WTC11 (cell line): ENCODE results near the gene RUNX2. TPM values are rescaled to one million over a fixed set of nuclear protein-coding genes. Genes with fewer than 3 reads are reported as not detected.

ENCODE experiments used
- ATAC-seq: fragments of 200-7000 bp; cut with Tn5 transposase; 2 replicates; pipeline ENCODE4 v1.10.0; 2021; ENCODE audit warnings: mild to moderate bottlenecking, moderate library complexity
- CTCF ChIA-PET: fragments of 300-600 bp; sonication (Branson Sonifier 250); formaldehyde crosslinking; loops from one replicate; lab custom pipeline; 2021; ENCODE audit warnings: antibody characterized with exemption; lab: Charles Lee
- POLR2A ChIA-PET: fragments of 350-600 bp; sonication (Branson Sonifier 250); formaldehyde crosslinking; loops from one replicate; lab custom pipeline; 2021; ENCODE audit warnings: antibody characterized with exemption; lab: Charles Lee
- DNase-seq: peaks from one replicate; pipeline ENCODE4 v3.0.0; 2021; ENCODE audit warnings: low spot score
- H3K27ac Mint-ChIP-seq: 2 replicates; pipeline ENCODE4 v1.8.0; 2021; ENCODE audit warnings: mixed read lengths
- H3K27me3 Mint-ChIP-seq: 2 replicates; pipeline ENCODE4 v1.8.0; 2021; ENCODE audit warnings: low read depth, mild to moderate bottlenecking, moderate library complexity, mixed read lengths
- H3K36me3 Mint-ChIP-seq: 2 replicates; pipeline ENCODE4 v1.8.0; 2021; ENCODE audit warnings: mixed read lengths
- H3K4me1 Mint-ChIP-seq: 2 replicates; pipeline ENCODE4 v1.8.0; 2022; ENCODE audit warnings: mixed read lengths
- H3K4me3 Mint-ChIP-seq: 2 replicates; pipeline ENCODE4 v1.8.0; 2021; ENCODE audit warnings: mild to moderate bottlenecking, moderate library complexity, mixed read lengths
- H3K9me3 Mint-ChIP-seq: 2 replicates; pipeline ENCODE4 v1.8.0; 2021; ENCODE audit warnings: mixed read lengths
- ATF1 ChIP-seq: sonication (generic); formaldehyde crosslinking; IDR thresholded peaks from 2 replicates; pipeline ENCODE4 v1.8.1; 2023; ENCODE audit warnings: mild to moderate bottlenecking, moderate library complexity, missing genetic modification reagents
- ATF2 ChIP-seq: sonication (generic); formaldehyde crosslinking; IDR thresholded peaks from 2 replicates; pipeline ENCODE4 v1.8.1; 2022; ENCODE audit warnings: low read depth, missing genetic modification reagents, borderline replicate concordance
- CBFB ChIP-seq: sonication (generic); formaldehyde crosslinking; IDR thresholded peaks from 2 replicates; pipeline ENCODE4 v1.8.1; 2022; ENCODE audit warnings: mild to moderate bottlenecking, low read depth, missing genetic modification reagents
- CREM ChIP-seq: sonication (generic); formaldehyde crosslinking; IDR thresholded peaks from 2 replicates; pipeline ENCODE4 v1.8.1; 2022; ENCODE audit warnings: mild to moderate bottlenecking, missing genetic modification reagents, moderate library complexity
- ESRRA ChIP-seq: sonication (generic); formaldehyde crosslinking; IDR thresholded peaks from 2 replicates; pipeline ENCODE4 v1.8.1; 2022; ENCODE audit warnings: mild to moderate bottlenecking, missing genetic modification reagents, borderline replicate concordance
- MLX ChIP-seq: sonication (generic); formaldehyde crosslinking; IDR thresholded peaks from 2 replicates; pipeline ENCODE4 v1.8.1; 2023; ENCODE audit warnings: mild to moderate bottlenecking, missing genetic modification reagents, moderate library complexity
- NFYB ChIP-seq: sonication (generic); formaldehyde crosslinking; conservative IDR thresholded peaks from 2 replicates; pipeline ENCODE4 v1.8.0; 2022; ENCODE audit warnings: low read depth, missing genetic modification reagents
- NR1H2 ChIP-seq: sonication (generic); formaldehyde crosslinking; IDR thresholded peaks from 2 replicates; pipeline ENCODE4 v1.9.0; 2021; ENCODE audit warnings: mild to moderate bottlenecking, moderate library complexity, missing genetic modification reagents
- NR2C2 ChIP-seq: sonication (generic); formaldehyde crosslinking; IDR thresholded peaks from 2 replicates; pipeline ENCODE4 v1.8.0; 2022; ENCODE audit warnings: mild to moderate bottlenecking, missing genetic modification reagents
- OVOL2 ChIP-seq: fragments of 250-450 bp; sonication (Bioruptor Pico); IDR thresholded peaks from 2 replicates; pipeline ENCODE4 v1.9.0; 2021; ENCODE audit warnings: mild to moderate bottlenecking, borderline replicate concordance
- RELA ChIP-seq: sonication (generic); formaldehyde crosslinking; IDR thresholded peaks from 2 replicates; pipeline ENCODE4 v1.8.1; 2022; ENCODE audit warnings: missing genetic modification reagents, mild to moderate bottlenecking, borderline replicate concordance
- ZNF121 ChIP-seq: sonication (generic); formaldehyde crosslinking; IDR thresholded peaks from 2 replicates; pipeline ENCODE4 v1.8.0; 2023; ENCODE audit warnings: missing genetic modification reagents
- ZNF263 ChIP-seq: sonication (generic); formaldehyde crosslinking; IDR thresholded peaks from 2 replicates; pipeline ENCODE4 v1.8.1; 2022; ENCODE audit warnings: low read depth, mild to moderate bottlenecking, moderate library complexity, missing genetic modification reagents
- ZNF317 ChIP-seq: sonication (generic); formaldehyde crosslinking; IDR thresholded peaks from 2 replicates; pipeline ENCODE4 v1.8.1; 2023; ENCODE audit warnings: low read depth, mild to moderate bottlenecking, moderate library complexity, missing genetic modification reagents, borderline replicate concordance
- ZNF396 ChIP-seq: fragments of 250-450 bp; sonication (Bioruptor Pico); IDR thresholded peaks from 2 replicates; pipeline ENCODE4 v1.8.0; 2021; ENCODE audit warnings: mild to moderate bottlenecking, moderate library complexity, borderline replicate concordance
- ZNF423 ChIP-seq: fragments of 250-450 bp; sonication (Bioruptor Pico); IDR thresholded peaks from 2 replicates; pipeline ENCODE4 v2.1.2; 2022; ENCODE audit warnings: mild to moderate bottlenecking, moderate library complexity
- total RNA-seq: library from RNA; stranded (reverse); gene quantifications from 3 replicates; pipeline ENCODE4 v1.2.3, GENCODE V29; 2021
- TF ChIP-seq, protein P1 (sequence below): fragments of 250-450 bp; sonication (Bioruptor Pico); IDR thresholded peaks from 2 replicates; pipeline ENCODE4 v1.8.0; 2021; ENCODE audit warnings: mild to moderate bottlenecking
- TF ChIP-seq, protein P2 (sequence below): sonication (generic); formaldehyde crosslinking; IDR thresholded peaks from 2 replicates; pipeline ENCODE4 v1.8.1; 2022; ENCODE audit warnings: missing genetic modification reagents, borderline replicate concordance
- TF ChIP-seq, protein P3 (sequence below): sonication (generic); formaldehyde crosslinking; IDR thresholded peaks from 2 replicates; pipeline ENCODE4 v1.8.0; 2022; ENCODE audit warnings: mild to moderate bottlenecking, missing genetic modification reagents

The RUNX2 gene
- total RNA-seq, 1 experiment from 2014 or later = 0.28 TPM

DNA sequence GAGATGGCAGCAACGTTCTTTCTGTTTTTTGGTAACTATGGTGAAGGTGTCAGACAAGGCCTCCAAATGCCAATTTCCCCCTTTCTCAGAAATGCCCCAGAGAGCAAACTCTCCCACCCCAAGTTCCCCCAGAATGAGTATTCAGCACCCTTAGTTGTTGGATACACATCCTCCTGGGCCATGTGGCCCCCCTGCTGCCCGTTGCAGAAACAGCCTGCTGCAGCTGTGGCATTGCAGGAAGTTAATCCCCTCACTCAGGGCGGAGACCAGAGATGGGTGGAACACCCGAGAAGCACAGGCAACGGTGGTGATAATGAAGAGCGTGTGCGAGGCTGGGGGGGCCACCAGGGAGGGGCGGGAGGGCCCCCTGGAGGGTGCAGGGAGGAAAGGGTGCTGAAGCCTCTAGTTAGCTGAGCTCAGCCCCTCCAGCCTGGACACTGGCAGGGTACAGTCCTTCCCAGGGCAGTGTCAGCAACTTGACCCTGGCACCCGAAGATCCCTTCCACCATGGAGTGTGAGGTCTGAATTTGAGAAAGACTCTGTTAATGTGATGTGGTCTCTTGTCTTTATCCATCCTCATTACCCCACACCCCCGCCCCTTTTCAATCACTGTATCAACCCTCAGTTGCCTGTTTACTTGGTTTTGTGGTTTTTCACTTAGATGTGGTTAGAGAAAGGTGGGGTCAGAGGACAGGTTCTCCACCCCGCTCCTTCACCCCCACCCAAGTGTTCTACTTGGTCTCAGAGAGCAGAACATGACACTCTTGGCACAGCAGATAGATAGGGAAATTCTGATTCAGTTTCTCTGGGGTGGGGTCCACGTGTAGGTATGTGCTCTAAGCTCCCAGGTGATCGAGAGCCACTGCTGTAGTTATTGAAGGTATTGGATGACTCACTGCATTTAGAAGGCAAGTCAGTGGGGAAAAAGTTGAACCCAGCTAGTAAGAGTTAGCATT is 258.4 kb downstream of the RUNX2 start (continued):
- no peak for TF ChIP-seq ATF1
- no peak for TF ChIP-seq NR1H2 (CRISPR knock-in tag)
- TF ChIP-seq CREM (CRISPR knock-in tag) = no peak
- TF ChIP-seq, protein P1, sequence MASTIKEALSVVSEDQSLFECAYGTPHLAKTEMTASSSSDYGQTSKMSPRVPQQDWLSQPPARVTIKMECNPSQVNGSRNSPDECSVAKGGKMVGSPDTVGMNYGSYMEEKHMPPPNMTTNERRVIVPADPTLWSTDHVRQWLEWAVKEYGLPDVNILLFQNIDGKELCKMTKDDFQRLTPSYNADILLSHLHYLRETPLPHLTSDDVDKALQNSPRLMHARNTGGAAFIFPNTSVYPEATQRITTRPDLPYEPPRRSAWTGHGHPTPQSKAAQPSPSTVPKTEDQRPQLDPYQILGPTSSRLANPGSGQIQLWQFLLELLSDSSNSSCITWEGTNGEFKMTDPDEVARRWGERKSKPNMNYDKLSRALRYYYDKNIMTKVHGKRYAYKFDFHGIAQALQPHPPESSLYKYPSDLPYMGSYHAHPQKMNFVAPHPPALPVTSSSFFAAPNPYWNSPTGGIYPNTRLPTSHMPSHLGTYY (CRISPR knock-in tag) = no peak
- no peak for TF ChIP-seq NR2C2 (CRISPR knock-in tag)
- no peak for TF ChIP-seq ZNF396 (CRISPR knock-in tag)

- POLR2A ChIA-PET = no interaction called here
- Mint-ChIP-seq H3K36me3 (0 out of 2 replicates have a peak, but pooled peaks cover 3% of the 10 kb centered on the region), H3K27me3 (no peaks in the 10 kb centered on the region), H3K4me3 (no peak overlapping the region)
- DNase-seq = no peak
- TF ChIP-seq RELA (CRISPR knock-in tag) = no peak
- no peak for TF ChIP-seq ZNF317 (CRISPR knock-in tag)
- TF ChIP-seq CBFB (CRISPR knock-in tag) = no peak
- TF ChIP-seq ESRRA (CRISPR knock-in tag) = no peak
- no peak for TF ChIP-seq ZNF121 (CRISPR knock-in tag)
- no peak for TF ChIP-seq OVOL2 (CRISPR knock-in tag)
- no peak for TF ChIP-seq MLX
- TF ChIP-seq ZNF423 (CRISPR knock-in tag) = no peak
- TF ChIP-seq NFYB (CRISPR knock-in tag) = no peak
- no peak for TF ChIP-seq ATF2 (CRISPR knock-in tag)
- TF ChIP-seq, protein P2, sequence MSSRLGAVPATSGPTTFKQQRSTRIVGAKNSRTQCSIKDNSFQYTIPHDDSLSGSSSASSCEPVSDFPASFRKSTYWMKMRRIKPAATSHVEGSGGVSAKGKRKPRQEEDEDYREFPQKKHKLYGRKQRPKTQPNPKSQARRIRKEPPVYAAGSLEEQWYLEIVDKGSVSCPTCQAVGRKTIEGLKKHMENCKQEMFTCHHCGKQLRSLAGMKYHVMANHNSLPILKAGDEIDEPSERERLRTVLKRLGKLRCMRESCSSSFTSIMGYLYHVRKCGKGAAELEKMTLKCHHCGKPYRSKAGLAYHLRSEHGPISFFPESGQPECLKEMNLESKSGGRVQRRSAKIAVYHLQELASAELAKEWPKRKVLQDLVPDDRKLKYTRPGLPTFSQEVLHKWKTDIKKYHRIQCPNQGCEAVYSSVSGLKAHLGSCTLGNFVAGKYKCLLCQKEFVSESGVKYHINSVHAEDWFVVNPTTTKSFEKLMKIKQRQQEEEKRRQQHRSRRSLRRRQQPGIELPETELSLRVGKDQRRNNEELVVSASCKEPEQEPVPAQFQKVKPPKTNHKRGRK (CRISPR knock-in tag) = no peak
- no peak for TF ChIP-seq ZNF263 (CRISPR knock-in tag)
- TF ChIP-seq, protein P3, sequence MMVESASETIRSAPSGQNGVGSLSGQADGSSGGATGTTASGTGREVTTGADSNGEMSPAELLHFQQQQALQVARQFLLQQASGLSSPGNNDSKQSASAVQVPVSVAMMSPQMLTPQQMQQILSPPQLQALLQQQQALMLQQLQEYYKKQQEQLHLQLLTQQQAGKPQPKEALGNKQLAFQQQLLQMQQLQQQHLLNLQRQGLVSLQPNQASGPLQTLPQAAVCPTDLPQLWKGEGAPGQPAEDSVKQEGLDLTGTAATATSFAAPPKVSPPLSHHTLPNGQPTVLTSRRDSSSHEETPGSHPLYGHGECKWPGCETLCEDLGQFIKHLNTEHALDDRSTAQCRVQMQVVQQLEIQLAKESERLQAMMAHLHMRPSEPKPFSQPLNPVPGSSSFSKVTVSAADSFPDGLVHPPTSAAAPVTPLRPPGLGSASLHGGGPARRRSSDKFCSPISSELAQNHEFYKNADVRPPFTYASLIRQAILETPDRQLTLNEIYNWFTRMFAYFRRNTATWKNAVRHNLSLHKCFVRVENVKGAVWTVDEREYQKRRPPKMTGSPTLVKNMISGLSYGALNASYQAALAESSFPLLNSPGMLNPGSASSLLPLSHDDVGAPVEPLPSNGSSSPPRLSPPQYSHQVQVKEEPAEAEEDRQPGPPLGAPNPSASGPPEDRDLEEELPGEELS = no peak
- TF ChIP-seq, all 79 proteins: peak for 0
- ATAC-seq = no peak
- no peak overlapping the region for H3K27ac Mint-ChIP-seq
- H3K4me1 Mint-ChIP-seq = peaks cover 15% of the 10 kb centered on the region
- CTCF ChIA-PET = no interaction called here
- H3K9me3 Mint-ChIP-seq = peaks cover 5% of the 10 kb centered on the region
Measured at GRCh38 chr6:45587229-45588060, 259.3 kb downstream of the RUNX2 start.
